ENCODE results near the gene ZNF264.

DNA sequence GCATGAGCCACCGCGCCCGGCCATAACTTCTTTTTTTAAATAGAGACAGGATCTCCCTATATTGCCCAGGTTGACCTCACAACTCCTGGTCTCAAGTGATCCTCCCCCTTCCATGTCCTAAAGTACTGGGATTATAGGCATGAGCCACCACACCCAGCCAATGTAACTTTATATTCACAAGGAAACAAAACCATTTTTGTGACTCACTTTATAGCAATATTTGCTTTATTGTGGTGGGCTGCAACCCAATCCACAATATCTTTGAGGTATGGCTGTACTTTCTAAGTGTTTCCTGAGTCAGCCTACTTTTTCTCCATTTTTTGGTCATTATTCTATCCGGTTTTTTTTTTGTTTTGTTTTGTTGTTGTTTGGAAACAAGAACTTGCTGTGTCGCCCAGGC, 38.4 kb upstream of the ZNF264 start:
- TF ChIP-seq, protein P1, sequence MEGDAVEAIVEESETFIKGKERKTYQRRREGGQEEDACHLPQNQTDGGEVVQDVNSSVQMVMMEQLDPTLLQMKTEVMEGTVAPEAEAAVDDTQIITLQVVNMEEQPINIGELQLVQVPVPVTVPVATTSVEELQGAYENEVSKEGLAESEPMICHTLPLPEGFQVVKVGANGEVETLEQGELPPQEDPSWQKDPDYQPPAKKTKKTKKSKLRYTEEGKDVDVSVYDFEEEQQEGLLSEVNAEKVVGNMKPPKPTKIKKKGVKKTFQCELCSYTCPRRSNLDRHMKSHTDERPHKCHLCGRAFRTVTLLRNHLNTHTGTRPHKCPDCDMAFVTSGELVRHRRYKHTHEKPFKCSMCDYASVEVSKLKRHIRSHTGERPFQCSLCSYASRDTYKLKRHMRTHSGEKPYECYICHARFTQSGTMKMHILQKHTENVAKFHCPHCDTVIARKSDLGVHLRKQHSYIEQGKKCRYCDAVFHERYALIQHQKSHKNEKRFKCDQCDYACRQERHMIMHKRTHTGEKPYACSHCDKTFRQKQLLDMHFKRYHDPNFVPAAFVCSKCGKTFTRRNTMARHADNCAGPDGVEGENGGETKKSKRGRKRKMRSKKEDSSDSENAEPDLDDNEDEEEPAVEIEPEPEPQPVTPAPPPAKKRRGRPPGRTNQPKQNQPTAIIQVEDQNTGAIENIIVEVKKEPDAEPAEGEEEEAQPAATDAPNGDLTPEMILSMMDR (IDR thresholded peaks at IDR 0.05; ENCODE audit: insufficient read depth, low read depth, low read length): no peak
- no peak for TF ChIP-seq EZH2 (IDR thresholded peaks at IDR 0.05; ENCODE audit: insufficient read depth, low read length)
